GM21447 (cell line): ENCODE data around the gene GRB14.

ENCODE experiments used
- ATAC-seq: cut with Tn5 transposase; IDR thresholded peaks from one replicate; pipeline ENCODE4 v1.9.1; 2021; ENCODE audit not compliant: unreplicated experiment

GRB14 gene

GRCh38 chr2:164617466-164617865 lies 3.8 kb downstream of the GRB14 start:
- ATAC-seq, result no peak

GRCh38 chr2:164613321-164613982 lies 7.8 kb downstream of the GRB14 start:
- no peak for ATAC-seq

- ATAC-seq, result no peak
Observed at GRCh38 chr2:164609790-164610189, 11.5 kb downstream of the GRB14 start.

GRCh38 chr2:164606557-164606956 lies 14.7 kb downstream of the GRB14 start:
- ATAC-seq, result no peak

GRCh38 chr2:164605295-164605694 lies 16.0 kb downstream of the GRB14 start:
- no peak for ATAC-seq

- no peak for ATAC-seq
Observed at GRCh38 chr2:164600763-164601162, 20.5 kb downstream of the GRB14 start.

- ATAC-seq, result peak; percentile 98
Observed at GRCh38 chr2:164599954-164600589, 21.2 kb downstream of the GRB14 start.

GRCh38 chr2:164597983-164598382 lies 23.3 kb downstream of the GRB14 start:
- ATAC-seq, result no peak

- ATAC-seq, result no peak
Observed at GRCh38 chr2:164595031-164595430, 26.3 kb downstream of the GRB14 start.

GRCh38 chr2:164593959-164594358 lies 27.3 kb downstream of the GRB14 start:
- ATAC-seq, result no peak

- ATAC-seq, result no peak
Observed at GRCh38 chr2:164593541-164593940, 27.7 kb downstream of the GRB14 start.

- no peak for ATAC-seq
Observed at GRCh38 chr2:164589522-164589921, 31.8 kb downstream of the GRB14 start.

- ATAC-seq, result no peak
Observed at GRCh38 chr2:164581050-164581449, 40.2 kb downstream of the GRB14 start.

- no peak for ATAC-seq
Observed at GRCh38 chr2:164574931-164575330, 46.4 kb downstream of the GRB14 start.

GRCh38 chr2:164570475-164570874 lies 50.8 kb downstream of the GRB14 start:
- no peak for ATAC-seq

- no peak for ATAC-seq
Observed at GRCh38 chr2:164569378-164569777, 51.9 kb downstream of the GRB14 start.

- ATAC-seq, result no peak
Observed at GRCh38 chr2:164568317-164568716, 53.0 kb downstream of the GRB14 start.

GRCh38 chr2:164567335-164567989 lies 53.8 kb downstream of the GRB14 start:
- ATAC-seq, result no peak

- no peak for ATAC-seq
Observed at GRCh38 chr2:164565359-164565758, 55.9 kb downstream of the GRB14 start.

- no peak for ATAC-seq
Observed at GRCh38 chr2:164562666-164563065, 58.6 kb downstream of the GRB14 start.

GRCh38 chr2:164561991-164562390 lies 59.3 kb downstream of the GRB14 start:
- no peak for ATAC-seq

- no peak for ATAC-seq
Observed at GRCh38 chr2:164561416-164561815, 59.9 kb downstream of the GRB14 start.
